Smooth muscle cell (in vitro differentiated cells): Measurements from ENCODE around the gene ATP8A2. TPM values are rescaled to one million over a fixed set of nuclear protein-coding genes. Genes with fewer than 3 reads are reported as not detected.

Experiments
- DNase-seq: peaks from one replicate; lab custom pipeline; 2025; ENCODE audit not compliant: unreplicated experiment; lab: John Stamatoyannopoulos, UW
- H2AFZ ChIP-seq: fragments of 200-600 bp; sonication (generic); 2 replicates; pipeline ENCODE4 v1.6.0; 2016; ENCODE audit warnings: antibody characterized with exemption, low read depth, mild to moderate bottlenecking
- H3F3A ChIP-seq: fragments of 200-600 bp; sonication (generic); 2 replicates; pipeline ENCODE4 v1.6.0; 2017; ENCODE audit warnings: antibody characterized with exemption, low read depth
- H3K27ac ChIP-seq: fragments of 200-600 bp; sonication (generic); 2 replicates; pipeline ENCODE4 v1.5.1; 2016; ENCODE audit warnings: low read depth, mild to moderate bottlenecking
- H3K27me3 ChIP-seq: fragments of 200-600 bp; sonication (generic); 2 replicates; pipeline ENCODE4 v1.6.1; 2016; ENCODE audit warnings: low read depth, mild to moderate bottlenecking
- H3K36me3 ChIP-seq: fragments of 200-600 bp; sonication (generic); 2 replicates; pipeline ENCODE4 v1.5.1; 2016; ENCODE audit warnings: low read depth
- H3K4me1 ChIP-seq: fragments of 200-600 bp; sonication (generic); 2 replicates; pipeline ENCODE4 v1.5.1; 2016; ENCODE audit warnings: low read depth
- H3K4me2 ChIP-seq: fragments of 200-600 bp; sonication (generic); 2 replicates; pipeline ENCODE4 v1.6.0; 2016; ENCODE audit warnings: mild to moderate bottlenecking
- H3K4me3 ChIP-seq: fragments of 200-600 bp; sonication (generic); 2 replicates; pipeline ENCODE4 v1.5.1; 2016; ENCODE audit warnings: mild to moderate bottlenecking
- H3K79me2 ChIP-seq: fragments of 200-600 bp; sonication (generic); 2 replicates; pipeline ENCODE4 v1.6.0; 2016; ENCODE audit warnings: low read depth, mild to moderate bottlenecking
- H3K9ac ChIP-seq: fragments of 200-600 bp; sonication (generic); 2 replicates; pipeline ENCODE4 v1.6.0; 2016; ENCODE audit warnings: low read depth
- H3K9me3 ChIP-seq: fragments of 200-600 bp; sonication (generic); replicated peaks from 2 replicates; pipeline ENCODE4 v1.5.1; 2016; ENCODE audit warnings: low read depth
- H4K20me1 ChIP-seq: fragments of 200-600 bp; sonication (generic); 2 replicates; pipeline ENCODE4 v1.6.0; 2016; ENCODE audit warnings: low read depth
- CTCF ChIP-seq: fragments of 200-600 bp; sonication (generic); IDR thresholded peaks from 2 replicates; pipeline ENCODE4 v1.5.1; 2017; ENCODE audit warnings: borderline replicate concordance, mild to moderate bottlenecking, antibody characterized with exemption; ENCODE audit not compliant: insufficient read depth, poor library complexity, severe bottlenecking
- WGBS: methylation state at CpG from one replicate; pipeline ENCODE4 v1.1.7; 2016; ENCODE audit warnings: low lambda C conversion rate; 5-methylcytosine and 5-hydroxymethylcytosine counted together
- polyA plus RNA-seq: library from polyadenylated mRNA; unstranded; fragments of >200 nt; fragmentation: Nextera tagmentation; extraction: Ambion mirVana; gene quantifications from 2 replicates; pipeline ENCODE4 v1.2.1, GENCODE V29; 2016
- total RNA-seq: library from RNA; depleted of rRNA; stranded (reverse); fragments of >200 nt; gene quantifications from 2 replicates; pipeline ENCODE4 v1.2.3, GENCODE V29; 2014

ATP8A2 gene
- total and polyA plus RNA-seq, 2 experiments from 2014 or later = under 0.01 to 0.06 TPM

- Histone ChIP-seq H3F3A (no peaks in the 10 kb centered on the region), H2AFZ (no peak overlapping the region), H3K27ac (no peak overlapping the region), H4K20me1 (no peaks in the 10 kb centered on the region), H3K79me2 (no peaks in the 10 kb centered on the region), H3K9ac (no peak overlapping the region), H3K4me2 (no peak overlapping the region), H3K9me3 (no peaks in the 10 kb centered on the region), H3K4me3 (no peak overlapping the region), H3K27me3 (no peaks in the 10 kb centered on the region), H3K36me3 (no peaks in the 10 kb centered on the region), H3K4me1 (no peaks in the 10 kb centered on the region)
- TF ChIP-seq CTCF = no peak
- 76% methylated on average over 2 of the region's 2 CpGs for WGBS
- no peak for DNase-seq
Observed at GRCh38 chr13:25709088-25709487, 337.3 kb downstream of the ATP8A2 start.

GRCh38 chr13:25715760-25716159 is 344.0 kb downstream of the ATP8A2 start:
- 84% methylated on average over 1 of the region's 1 CpG for WGBS
- H3K79me2 ChIP-seq = no peaks in the 10 kb centered on the region

GRCh38 chr13:25717666-25718197 is 346.0 kb downstream of the ATP8A2 start:
- no peak overlapping the region for H2AFZ ChIP-seq
- H3F3A ChIP-seq = no peaks in the 10 kb centered on the region
- WGBS = 93% methylated on average over 5 of the region's 5 CpGs

More at GRCh38 chr13:25715760-25716159, 344.0 kb downstream of the ATP8A2 start:
- H3K9ac ChIP-seq = no peak overlapping the region
- no peaks in the 10 kb centered on the region for H3K4me1 ChIP-seq
- H3K4me3 ChIP-seq = no peak overlapping the region
- no peaks in the 10 kb centered on the region for H3K9me3 ChIP-seq
- no peaks in the 10 kb centered on the region for H4K20me1 ChIP-seq
- H3F3A ChIP-seq = no peaks in the 10 kb centered on the region
- TF ChIP-seq CTCF = no peak
- DNase-seq = no peak
- H3K4me2 ChIP-seq = no peak overlapping the region
- H3K36me3 ChIP-seq = no peaks in the 10 kb centered on the region
- H3K27me3 ChIP-seq = peaks cover 11% of the 10 kb centered on the region
- H2AFZ ChIP-seq = no peak overlapping the region
- no peak overlapping the region for H3K27ac ChIP-seq

More at GRCh38 chr13:25717666-25718197, 346.0 kb downstream of the ATP8A2 start:
- Histone ChIP-seq H3K4me1 (no peaks in the 10 kb centered on the region), H3K9ac (no peak overlapping the region), H4K20me1 (no peaks in the 10 kb centered on the region), H3K4me2 (no peak overlapping the region), H3K36me3 (no peaks in the 10 kb centered on the region), H3K9me3 (no peaks in the 10 kb centered on the region), H3K79me2 (no peaks in the 10 kb centered on the region), H3K27ac (no peak overlapping the region), H3K4me3 (no peak overlapping the region), H3K27me3 (peaks cover 11% of the 10 kb centered on the region)
- DNase-seq = no peak
- no peak for TF ChIP-seq CTCF
